HCT116 (cell line): ENCODE results near the gene FERD3L. TPM values are rescaled to one million over a fixed set of nuclear protein-coding genes. Genes with fewer than 3 reads are reported as not detected.

ENCODE experiments used
- ATAC-seq: fragments of 200-7000 bp; cut with Tn5 transposase; 2 replicates; pipeline ENCODE4 v1.9.1; 2020; ENCODE audit warnings: mild to moderate bottlenecking, moderate library complexity
- BruUV-seq: library from RNA; stranded (reverse); fragments of 400-500 nt; replicated peaks from 2 replicates; lab custom pipeline; 2021; lab: Mats Ljungman, UMichigan
- CTCF ChIA-PET: fragments of 300-600 bp; sonication (Branson Sonifier 250); formaldehyde crosslinking; loops from one replicate; lab custom pipeline; 2021; ENCODE audit warnings: antibody characterized with exemption; lab: Charles Lee
- POLR2A ChIA-PET: fragments of 300-600, 350-600 bp; sonication (Branson Sonifier 250); formaldehyde crosslinking; loops from one replicate; lab custom pipeline; 2021; ENCODE audit warnings: antibody characterized with exemption; lab: Charles Lee
- RAD21 ChIA-PET, 2 experiments: fragments of 300-600 bp; sonication (Branson Sonifier 250); formaldehyde crosslinking; loops; one replicate each; lab custom pipeline; 2023; ENCODE audit warnings: low total read pairs in 2 of 2; ENCODE audit not compliant: uncharacterized antibody in 2 of 2, unreplicated experiment in 2 of 2, low non-redundant PET in 1 of 2; lab: Charles Lee
- DNase-seq: peaks from one replicate; pipeline ENCODE4 v3.0.0-alpha.2; 2010; ENCODE audit warnings: low read depth, low spot score
- H2AFZ ChIP-seq: fragments of 200-600 bp; shearing (Covaris generic), sonication (generic); 2 replicates; pipeline ENCODE4 v1.6.1; 2017; ENCODE audit warnings: low read depth, mixed run types, mixed read lengths, antibody characterized with exemption, low read length; ENCODE audit not compliant: poor library complexity, severe bottlenecking
- H3K27ac ChIP-seq: 2 replicates; pipeline ENCODE4 v1.5.1; 2012; ENCODE audit warnings: low read depth, low read length
- H3K27me3 ChIP-seq: fragments of 200-600 bp; sonication (generic); 2 replicates; pipeline ENCODE4 v1.6.1; 2016; ENCODE audit warnings: mixed run types, low read length, mixed read lengths; ENCODE audit not compliant: insufficient read depth
- H3K36me3 ChIP-seq, 2 experiments: fragments of 200-500 bp in 1 of 2; fragments of 200-600 bp in 1 of 2; sonication (Bioruptor generic) in 1 of 2; sonication (generic) in 1 of 2; 2 replicates each; pipeline versions ENCODE4 v1.5.1 to v1.6.1; 2014 to 2016; ENCODE audit warnings: low read length in 2 of 2, inconsistent platforms in 1 of 2, mixed read lengths in 1 of 2, mixed run types in 1 of 2; ENCODE audit not compliant: insufficient read depth in 2 of 2, control insufficient read depth in 1 of 2
- H3K4me1 ChIP-seq, 2 experiments: fragments of 200-600 bp in 1 of 2; sonication (generic) in 1 of 2; 2 replicates each; pipeline versions ENCODE4 v1.5.1 to v1.6.1; 2012 to 2017; ENCODE audit warnings: low read length in 2 of 2, inconsistent platforms in 1 of 2, mild to moderate bottlenecking in 1 of 2, mixed read lengths in 1 of 2, mixed run types in 1 of 2, moderate library complexity in 1 of 2; ENCODE audit not compliant: insufficient read depth in 2 of 2, control insufficient read depth in 1 of 2
- H3K4me2 ChIP-seq: fragments of 200-600 bp; sonication (generic); 2 replicates; pipeline ENCODE4 v1.6.1; 2017; ENCODE audit warnings: mixed run types, low read length, mixed read lengths
- H3K4me3 ChIP-seq, 2 experiments: fragments of 200-600 bp in 1 of 2; sonication (generic) in 1 of 2; replicated peaks in 1 of 2; 2 replicates each; pipeline ENCODE4 v1.5.1; 2011 to 2016; ENCODE audit warnings: low read length in 2 of 2, control low read depth in 1 of 2, low read depth in 1 of 2, mild to moderate bottlenecking in 1 of 2, mixed read lengths in 1 of 2, mixed run types in 1 of 2
- H3K79me2 ChIP-seq: fragments of 200-600 bp; sonication (generic); 2 replicates; pipeline ENCODE4 v1.6.1; 2017; ENCODE audit warnings: mild to moderate bottlenecking, mixed run types, low read length, moderate library complexity, mixed read lengths; ENCODE audit not compliant: insufficient read depth
- H3K9ac ChIP-seq: fragments of 200-600 bp; sonication (generic); 2 replicates; pipeline ENCODE4 v1.6.1; 2016; ENCODE audit warnings: low read length, mixed read lengths
- H3K9me2 ChIP-seq: fragments of 200-600 bp; sonication (generic), shearing (Covaris generic); 2 replicates; pipeline ENCODE4 v1.6.1; 2017; ENCODE audit warnings: mixed run types, mild to moderate bottlenecking, moderate library complexity; ENCODE audit not compliant: insufficient read depth
- H3K9me3 ChIP-seq, 2 experiments: fragments of 200-500 bp in 1 of 2; fragments of 200-600 bp in 1 of 2; sonication (Bioruptor generic) in 1 of 2; sonication (generic) in 1 of 2; 2 replicates each; pipeline ENCODE4 v1.6.1; 2014 to 2017; ENCODE audit warnings: low read length in 2 of 2, mixed read lengths in 2 of 2, inconsistent platforms in 1 of 2, low read depth in 1 of 2, mild to moderate bottlenecking in 1 of 2, mixed run types in 1 of 2, moderate library complexity in 1 of 2; ENCODE audit not compliant: control insufficient read depth in 1 of 2, insufficient read depth in 1 of 2
- H4K20me1 ChIP-seq: fragments of 200-600 bp; sonication (generic), shearing (Covaris generic); 2 replicates; pipeline ENCODE4 v1.6.1; 2017; ENCODE audit warnings: mixed run types, mild to moderate bottlenecking, moderate library complexity; ENCODE audit not compliant: insufficient read depth
- ELF1 ChIP-seq: IDR thresholded peaks from 2 replicates; pipeline ENCODE4 v1.6.1; 2012; ENCODE audit warnings: low read depth, borderline replicate concordance
- EZH2 ChIP-seq: fragments of 200-600 bp; sonication (generic); IDR thresholded peaks from 2 replicates; pipeline ENCODE4 v1.6.1; 2017; ENCODE audit warnings: antibody characterized with exemption, mixed run types
- POLR2A ChIP-seq: IDR thresholded peaks from 2 replicates; pipeline ENCODE4 v1.7.0; 2011; ENCODE audit warnings: borderline replicate concordance; ENCODE audit not compliant: insufficient read depth, insufficient read length; ENCODE audit errors: extremely low read depth
- POLR2AphosphoS5 ChIP-seq: IDR thresholded peaks from 2 replicates; pipeline ENCODE4 v1.6.1; 2011; ENCODE audit warnings: mild to moderate bottlenecking, low read depth, low read length, moderate library complexity
- RAD21 ChIP-seq: IDR thresholded peaks from 2 replicates; pipeline ENCODE4 v1.6.1; 2012; ENCODE audit warnings: low read depth, mild to moderate bottlenecking
- YY1 ChIP-seq: IDR thresholded peaks from 2 replicates; pipeline ENCODE4 v1.6.1; 2011; ENCODE audit warnings: low read length, low read depth, moderate library complexity, mild to moderate bottlenecking; ENCODE audit not compliant: insufficient replicate concordance; ENCODE audit errors: extremely low read depth
- intact Hi-C: fragments of 100-400 bp; cut with micrococcal nuclease; formaldehyde crosslinking; loops from 2 replicates; pipeline ENCODE4 v1.10.0; 2022
- total RNA-seq: library from RNA; stranded (reverse); gene quantifications from one replicate; pipeline ENCODE4 v1.2.1, GENCODE V29; 2021; ENCODE audit not compliant: unreplicated experiment
- TF ChIP-seq, protein P1 (sequence below): IDR thresholded peaks from 2 replicates; pipeline ENCODE4 v1.6.1; 2011; ENCODE audit warnings: mild to moderate bottlenecking, low read length, moderate library complexity; ENCODE audit not compliant: insufficient replicate concordance; ENCODE audit errors: extremely low read depth

The FERD3L gene
- total RNA-seq, 1 experiment from 2014 or later = not detected

GRCh38 chr7:19181634-19182033 is 36.4 kb upstream of the FERD3L start:
- Histone ChIP-seq H2AFZ (no peak overlapping the region), H3K4me3 (no peak overlapping the region), H3K9ac (no peak overlapping the region), H3K79me2 (no peaks in the 10 kb centered on the region), H3K27ac (no peak overlapping the region), H3K27me3 (no peaks in the 10 kb centered on the region), H3K36me3 (no peaks in the 10 kb centered on the region), H3K4me1 (peaks cover 0 to 4% of the 10 kb centered on the region in 2 experiments; a peak in 1 of 4 replicates), H3K9me2 (no peaks in the 10 kb centered on the region), H4K20me1 (no peaks in the 10 kb centered on the region), H3K4me2 (no peak overlapping the region), H3K9me3 (peaks cover 0 to 5% of the 10 kb centered on the region in 2 experiments; a peak in 2 of 4 replicates)
- ATAC-seq (no peak), DNase-seq (no peak)
- RAD21 ChIA-PET = no interaction called here
- CTCF ChIA-PET = no interaction called here
- no TSS peak for BruUV-seq
- POLR2A ChIA-PET = no interaction called here
- intact Hi-C loops = no loop called here
- TF ChIP-seq, protein P1, sequence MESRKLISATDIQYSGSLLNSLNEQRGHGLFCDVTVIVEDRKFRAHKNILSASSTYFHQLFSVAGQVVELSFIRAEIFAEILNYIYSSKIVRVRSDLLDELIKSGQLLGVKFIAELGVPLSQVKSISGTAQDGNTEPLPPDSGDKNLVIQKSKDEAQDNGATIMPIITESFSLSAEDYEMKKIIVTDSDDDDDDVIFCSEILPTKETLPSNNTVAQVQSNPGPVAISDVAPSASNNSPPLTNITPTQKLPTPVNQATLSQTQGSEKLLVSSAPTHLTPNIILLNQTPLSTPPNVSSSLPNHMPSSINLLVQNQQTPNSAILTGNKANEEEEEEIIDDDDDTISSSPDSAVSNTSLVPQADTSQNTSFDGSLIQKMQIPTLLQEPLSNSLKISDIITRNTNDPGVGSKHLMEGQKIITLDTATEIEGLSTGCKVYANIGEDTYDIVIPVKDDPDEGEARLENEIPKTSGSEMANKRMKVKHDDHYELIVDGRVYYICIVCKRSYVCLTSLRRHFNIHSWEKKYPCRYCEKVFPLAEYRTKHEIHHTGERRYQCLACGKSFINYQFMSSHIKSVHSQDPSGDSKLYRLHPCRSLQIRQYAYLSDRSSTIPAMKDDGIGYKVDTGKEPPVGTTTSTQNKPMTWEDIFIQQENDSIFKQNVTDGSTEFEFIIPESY = no peak
- no peak for TF ChIP-seq POLR2A

DNA sequence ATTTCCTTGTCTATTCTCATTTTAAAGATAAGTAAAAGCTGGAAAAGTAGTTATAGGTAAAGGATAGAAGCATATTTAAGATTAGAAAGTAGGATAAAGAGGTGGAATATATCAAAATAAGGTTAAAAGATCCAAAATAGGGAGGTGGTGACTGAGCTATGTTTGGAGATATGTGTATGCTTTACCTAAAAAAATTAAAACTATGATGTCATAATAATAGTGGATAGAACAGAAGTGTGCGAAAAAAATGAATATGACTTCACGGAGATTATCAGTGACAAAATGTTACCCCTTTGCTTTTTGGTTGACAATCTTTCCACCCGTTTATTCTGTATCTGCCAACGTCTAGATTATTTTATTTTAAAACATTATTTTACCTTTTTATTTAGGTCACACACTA is 33.4 kb upstream of the FERD3L start:
- Histone ChIP-seq H3K79me2 (no peaks in the 10 kb centered on the region), H4K20me1 (no peaks in the 10 kb centered on the region), H3K4me1 (peaks cover 0 to 4% of the 10 kb centered on the region in 2 experiments; a peak in 1 of 4 replicates), H3K27ac (no peak overlapping the region)
- ATAC-seq = no peak
- ChIA-PET POLR2A (no interaction called here), CTCF (no interaction called here), RAD21 (no interaction called here)
- intact Hi-C loops = no loop called here
- TF ChIP-seq YY1 (no peak), EZH2 (no peak), ELF1 (no peak), RAD21 (no peak), POLR2AphosphoS5 (no peak)
- TF ChIP-seq, all 23 proteins: peak for 0
- Histone ChIP-seq H3K27me3 (no peaks in the 10 kb centered on the region), H3K9me2 (no peaks in the 10 kb centered on the region), H3K4me2 (no peak overlapping the region), H3K4me3 (no peak overlapping the region), H3K9me3 (peaks cover 0 to 5% of the 10 kb centered on the region in 2 experiments; a peak in 1 of 4 replicates), H3K9ac (no peak overlapping the region), H2AFZ (no peak overlapping the region), H3K36me3 (no peaks in the 10 kb centered on the region)
- no peak for DNase-seq
- BruUV-seq = no TSS peak
